Stomach (tissue), 4 donors: ENCODE data around the gene DNAJC6.

ENCODE experiments used
- EP300 ChIP-seq: sonication (generic); formaldehyde crosslinking; IDR thresholded peaks from one replicate; pipeline ENCODE4 v1.6.1; 2017; ENCODE audit warnings: antibody characterized with exemption
- POLR2A ChIP-seq, 4 donors: fragments of 450-650 bp; IDR thresholded peaks; one replicate each; pipeline ENCODE4 v1.6.1; 2016; ENCODE audit warnings: antibody characterized with exemption in 4 of 4, control low read depth in 2 of 4, mild to moderate bottlenecking in 1 of 4, moderate library complexity in 1 of 4
- POLR2AphosphoS5 ChIP-seq, 3 donors: sonication (generic); formaldehyde crosslinking; IDR thresholded peaks; one replicate each; pipeline ENCODE4 v1.6.1; 2016; ENCODE audit warnings: antibody characterized with exemption in 3 of 3
- TF ChIP-seq, protein P1 (sequence below), 7 experiments: fragments of 450-650 bp in 4 of 7; fragments of 200-600 bp in 3 of 7; sonication (generic) in 3 of 7; IDR thresholded peaks; one replicate each; pipeline ENCODE4 v1.5.1; 2016 to 2019; ENCODE audit warnings: antibody characterized with exemption in 7 of 7, control low read depth in 2 of 7, mild to moderate bottlenecking in 1 of 7

DNA sequence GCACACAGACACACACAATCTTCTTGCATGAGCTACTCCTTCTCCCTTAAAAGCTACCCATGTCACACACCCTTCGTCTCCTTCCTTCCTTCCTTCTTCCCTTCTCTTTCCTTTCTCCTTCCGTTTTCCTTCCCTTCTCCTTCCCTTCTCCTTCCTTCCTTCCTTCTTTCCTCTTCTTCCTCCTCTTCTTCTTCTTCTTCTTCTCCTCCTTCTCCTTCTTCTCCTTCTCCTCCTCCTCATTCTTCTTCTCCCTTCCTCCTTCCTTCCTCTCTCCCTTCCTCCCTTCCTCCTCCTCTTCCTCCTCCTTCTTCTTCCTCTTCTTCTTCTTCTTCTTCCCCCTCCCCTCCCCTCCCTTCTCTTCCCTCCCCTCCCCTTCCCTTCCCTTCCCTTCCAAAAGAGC is 59.1 kb downstream of the DNAJC6 start:
- TF ChIP-seq, protein P1, sequence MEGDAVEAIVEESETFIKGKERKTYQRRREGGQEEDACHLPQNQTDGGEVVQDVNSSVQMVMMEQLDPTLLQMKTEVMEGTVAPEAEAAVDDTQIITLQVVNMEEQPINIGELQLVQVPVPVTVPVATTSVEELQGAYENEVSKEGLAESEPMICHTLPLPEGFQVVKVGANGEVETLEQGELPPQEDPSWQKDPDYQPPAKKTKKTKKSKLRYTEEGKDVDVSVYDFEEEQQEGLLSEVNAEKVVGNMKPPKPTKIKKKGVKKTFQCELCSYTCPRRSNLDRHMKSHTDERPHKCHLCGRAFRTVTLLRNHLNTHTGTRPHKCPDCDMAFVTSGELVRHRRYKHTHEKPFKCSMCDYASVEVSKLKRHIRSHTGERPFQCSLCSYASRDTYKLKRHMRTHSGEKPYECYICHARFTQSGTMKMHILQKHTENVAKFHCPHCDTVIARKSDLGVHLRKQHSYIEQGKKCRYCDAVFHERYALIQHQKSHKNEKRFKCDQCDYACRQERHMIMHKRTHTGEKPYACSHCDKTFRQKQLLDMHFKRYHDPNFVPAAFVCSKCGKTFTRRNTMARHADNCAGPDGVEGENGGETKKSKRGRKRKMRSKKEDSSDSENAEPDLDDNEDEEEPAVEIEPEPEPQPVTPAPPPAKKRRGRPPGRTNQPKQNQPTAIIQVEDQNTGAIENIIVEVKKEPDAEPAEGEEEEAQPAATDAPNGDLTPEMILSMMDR (IDR thresholded peaks at IDR 0.05) = no peak
- TF ChIP-seq EP300 (no peak), POLR2A (IDR thresholded peaks at IDR 0.05) (no peak), POLR2AphosphoS5 (IDR thresholded peaks at IDR 0.05) (no peak)
